Sigmoid colon (tissue), 7 donors: ENCODE measurements around the gene GNAQ. TPM values are rescaled to one million over a fixed set of nuclear protein-coding genes. Genes with fewer than 3 reads are reported as not detected.
"Not testable (repeated sequence)": the region's sequence is repeated elsewhere in the genome, so short reads cannot be mapped to it uniquely, and the experiment has no call there.

Experiments
- DNase-seq: peaks from one replicate; pipeline ENCODE4 v3.0.0-alpha.2; 2019
- H3K27ac ChIP-seq, 4 donors: fragments of 200-600 bp; sonication (generic); one replicate each; pipeline ENCODE4 v1.5.1; 2016 to 2019; ENCODE audit warnings: mild to moderate bottlenecking in 1 of 4
- H3K27me3 ChIP-seq, 3 donors: fragments of 200-600 bp; sonication (generic); one replicate each; pipeline ENCODE4 v1.5.1; 2019; ENCODE audit warnings: mild to moderate bottlenecking in 1 of 3
- H3K36me3 ChIP-seq, 4 donors: fragments of 200-600 bp; sonication (generic); one replicate each; pipeline ENCODE4 v1.5.1; 2016 to 2019
- H3K4me1 ChIP-seq, 4 donors: fragments of 200-600 bp; sonication (generic); one replicate each; pipeline ENCODE4 v1.5.1; 2017 to 2019
- H3K4me3 ChIP-seq, 4 donors: fragments of 200-600 bp; sonication (generic); one replicate each; pipeline ENCODE4 v1.5.1; 2017 to 2019; ENCODE audit warnings: mild to moderate bottlenecking in 2 of 4, moderate library complexity in 1 of 4
- H3K9me3 ChIP-seq, 4 donors: fragments of 200-600 bp in 3 of 4; sonication (generic) in 3 of 4; one replicate each; pipeline versions ENCODE4 v1.5.1 to v1.6.1; 2013 to 2019
- EP300 ChIP-seq, 4 donors: sonication (generic); formaldehyde crosslinking; IDR thresholded peaks; one replicate each; pipeline ENCODE4 v1.6.1; 2017; ENCODE audit warnings: antibody characterized with exemption in 4 of 4
- POLR2A ChIP-seq, 2 donors: fragments of 450-650 bp; IDR thresholded peaks; one replicate each; pipeline ENCODE4 v1.6.1; 2016; ENCODE audit warnings: antibody characterized with exemption in 2 of 2, mild to moderate bottlenecking in 2 of 2, moderate library complexity in 2 of 2
- POLR2AphosphoS5 ChIP-seq, 4 donors: sonication (generic); formaldehyde crosslinking; IDR thresholded peaks; one replicate each; pipeline ENCODE4 v1.6.1; 2017; ENCODE audit warnings: antibody characterized with exemption in 4 of 4
- WGBS, 2 donors: extraction: QIAGEN DNeasy Blood & Tissue Kit; methylation state at CpG; one replicate each; pipeline ENCODE4 v1.1.7; 2013; 5-methylcytosine and 5-hydroxymethylcytosine counted together
- intact Hi-C: fragments of 100-400 bp; cut with DNase I; formaldehyde crosslinking; loops from one replicate; pipeline ENCODE4 v1.15.1; 2023
- polyA plus RNA-seq, 3 donors: library from polyadenylated mRNA; stranded (reverse); fragments of 200-250 nt; gene quantifications; one replicate each; pipeline ENCODE4 v1.2.3, GENCODE V29; 2013
- total RNA-seq, 4 donors: library from RNA; depleted of rRNA; stranded (reverse); fragments of >200 nt; gene quantifications; one replicate each; pipeline ENCODE4 v1.1.0, GENCODE V29; 2016
- TF ChIP-seq, protein P1 (sequence below), 4 experiments: fragments of 450-650 bp in 3 of 4; fragments of 200-600 bp in 1 of 4; IDR thresholded peaks; one replicate each; pipeline ENCODE4 v1.5.1; 2016 to 2019; ENCODE audit warnings: antibody characterized with exemption in 4 of 4, mild to moderate bottlenecking in 3 of 4, moderate library complexity in 2 of 4
- donor health status: healthy with polysubstance abuse.
- donor health status: Bipolar disorder and iron deficiency.
- donor health status: healthy.

GNAQ gene
- total and polyA plus RNA-seq, 7 donors: 21.6 to 79.2 (median 49.5) TPM

DNA sequence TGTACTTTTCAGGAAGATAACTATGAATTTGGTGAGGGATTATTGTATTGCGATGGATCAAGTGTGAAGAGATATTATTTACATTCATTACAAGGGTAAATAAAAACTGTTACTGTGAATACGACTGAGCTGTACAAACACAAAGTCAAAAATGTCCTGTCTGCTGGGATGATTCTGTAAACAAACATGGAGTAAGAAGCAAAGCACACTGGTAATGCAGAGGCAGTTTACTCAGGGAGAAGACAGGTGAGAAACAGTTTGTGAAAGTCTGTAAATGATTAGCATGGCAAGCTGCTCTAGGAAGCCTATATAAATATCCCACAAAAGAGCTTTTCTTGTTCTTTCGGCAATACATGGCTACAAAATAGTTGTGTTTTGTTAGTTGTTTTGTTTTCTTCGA is 268.0 kb downstream of the GNAQ start:
- H3K9me3 ChIP-seq: no peaks in the 10 kb centered on the region
- H3K27me3 ChIP-seq: no peaks in the 10 kb centered on the region
- 12 to 64% methylated on average over 4 of the region's 4 CpGs for WGBS, 2 donors
- no peak for DNase-seq
- no peak overlapping the region for H3K27ac ChIP-seq
- intact Hi-C loops: no loop called here
- no peak overlapping the region for H3K4me3 ChIP-seq
- TF ChIP-seq POLR2A (IDR thresholded peaks at IDR 0.05) (no peak), POLR2AphosphoS5 (IDR thresholded peaks at IDR 0.05) (no peak), EP300 (IDR thresholded peaks at IDR 0.05) (no peak)
- TF ChIP-seq, protein P1, sequence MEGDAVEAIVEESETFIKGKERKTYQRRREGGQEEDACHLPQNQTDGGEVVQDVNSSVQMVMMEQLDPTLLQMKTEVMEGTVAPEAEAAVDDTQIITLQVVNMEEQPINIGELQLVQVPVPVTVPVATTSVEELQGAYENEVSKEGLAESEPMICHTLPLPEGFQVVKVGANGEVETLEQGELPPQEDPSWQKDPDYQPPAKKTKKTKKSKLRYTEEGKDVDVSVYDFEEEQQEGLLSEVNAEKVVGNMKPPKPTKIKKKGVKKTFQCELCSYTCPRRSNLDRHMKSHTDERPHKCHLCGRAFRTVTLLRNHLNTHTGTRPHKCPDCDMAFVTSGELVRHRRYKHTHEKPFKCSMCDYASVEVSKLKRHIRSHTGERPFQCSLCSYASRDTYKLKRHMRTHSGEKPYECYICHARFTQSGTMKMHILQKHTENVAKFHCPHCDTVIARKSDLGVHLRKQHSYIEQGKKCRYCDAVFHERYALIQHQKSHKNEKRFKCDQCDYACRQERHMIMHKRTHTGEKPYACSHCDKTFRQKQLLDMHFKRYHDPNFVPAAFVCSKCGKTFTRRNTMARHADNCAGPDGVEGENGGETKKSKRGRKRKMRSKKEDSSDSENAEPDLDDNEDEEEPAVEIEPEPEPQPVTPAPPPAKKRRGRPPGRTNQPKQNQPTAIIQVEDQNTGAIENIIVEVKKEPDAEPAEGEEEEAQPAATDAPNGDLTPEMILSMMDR (IDR thresholded peaks at IDR 0.05): no peak
- H3K4me1 ChIP-seq: peaks cover 0 to 8% (median under 1%) of the 10 kb centered on the region in 4 donors
- no peaks in the 10 kb centered on the region for H3K36me3 ChIP-seq

DNA sequence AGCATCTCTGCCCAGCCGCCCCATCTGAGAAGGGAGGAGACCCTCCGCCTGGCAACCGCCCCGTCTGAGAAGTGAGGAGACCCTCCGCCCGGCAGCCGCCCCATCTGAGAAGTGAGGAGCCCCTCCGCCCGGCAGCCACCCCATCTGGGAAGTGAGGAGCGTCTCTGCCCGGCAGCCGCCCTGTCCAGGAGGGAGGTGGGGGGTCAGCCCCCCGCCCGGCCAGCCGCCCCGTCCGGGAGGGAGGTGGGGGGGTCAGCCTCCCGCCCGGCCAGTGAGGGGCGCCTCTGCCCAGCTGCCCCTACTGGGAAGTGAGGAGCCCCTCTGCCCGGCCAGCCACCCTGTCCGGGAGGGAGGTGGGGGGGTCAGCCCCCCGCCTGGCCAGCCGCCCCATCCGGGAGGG is 270.7 kb downstream of the GNAQ start:
- 96 to 98% methylated on average over 20 of the region's 25 CpGs for WGBS, 2 donors
- H3K27me3 ChIP-seq, H3K9me3 ChIP-seq, H3K4me1 ChIP-seq, H3K36me3 ChIP-seq, DNase-seq, H3K4me3 ChIP-seq, H3K27ac ChIP-seq, intact Hi-C loops: not testable (repeated sequence)

DNA sequence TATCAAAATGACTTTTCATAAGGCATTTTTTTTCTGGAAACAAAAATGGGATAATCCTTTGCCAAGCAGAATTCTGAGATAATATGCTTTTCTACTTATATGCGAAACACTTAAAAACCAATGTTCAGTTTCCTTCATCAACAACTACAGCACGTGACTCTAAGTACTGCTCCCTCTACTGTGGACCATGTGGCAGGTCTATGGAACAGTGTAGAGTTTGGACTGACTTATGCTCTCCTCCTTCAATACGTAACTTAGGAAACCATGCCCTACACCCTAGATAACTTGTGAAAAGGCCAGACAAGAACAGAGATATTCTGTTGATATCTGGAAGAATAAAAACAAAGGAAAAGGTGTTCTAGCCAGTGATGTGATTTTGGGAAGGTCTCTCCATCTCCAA is 272.2 kb downstream of the GNAQ start:
- H3K27me3 ChIP-seq: no peaks in the 10 kb centered on the region

DNA sequence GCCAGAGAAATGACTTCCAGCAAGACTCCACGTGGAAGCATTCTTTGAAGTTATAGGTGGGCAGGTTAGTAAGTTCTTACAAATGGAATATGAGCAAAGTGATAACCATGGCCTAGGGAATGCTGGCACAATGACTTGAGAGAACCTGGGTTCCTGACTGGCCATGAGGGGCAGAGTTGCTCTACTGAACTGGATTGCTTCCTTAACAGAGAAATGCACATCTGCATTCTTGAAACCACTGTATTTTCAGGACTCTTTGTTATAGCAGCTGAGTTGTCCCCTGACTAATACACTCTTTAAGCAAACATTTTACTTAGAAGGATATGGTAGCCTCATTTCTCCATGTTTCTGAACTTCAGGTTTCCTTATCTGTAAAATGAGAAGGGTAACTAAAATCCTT is 275.2 kb downstream of the GNAQ start:
- Histone ChIP-seq H3K9me3 (no peaks in the 10 kb centered on the region), H3K27me3 (no peaks in the 10 kb centered on the region), H3K27ac (no peak overlapping the region), H3K4me3 (no peak overlapping the region), H3K4me1 (peaks cover 0 to 17% (median 8%) of the 10 kb centered on the region in 4 donors), H3K36me3 (no peaks in the 10 kb centered on the region)
- intact Hi-C loops: no loop called here
- no peak for DNase-seq
- WGBS, 2 donors: 83 to 93% methylated on average over 1 of the region's 1 CpG
- no peak for TF ChIP-seq EP300 (IDR thresholded peaks at IDR 0.05)
- TF ChIP-seq POLR2AphosphoS5 (IDR thresholded peaks at IDR 0.05): no peak
- TF ChIP-seq, protein P1 (IDR thresholded peaks at IDR 0.05): no peak
- no peak for TF ChIP-seq POLR2A (IDR thresholded peaks at IDR 0.05)

More for the DNA sequence above, 272.2 kb downstream of the GNAQ start:
- DNase-seq: no peak
- H3K4me1 ChIP-seq: no peaks in the 10 kb centered on the region
- no peaks in the 10 kb centered on the region for H3K36me3 ChIP-seq
- WGBS, 2 donors: 93% methylated on average over 3 of the region's 3 CpGs
- no peak overlapping the region for H3K4me3 ChIP-seq
- no peak for TF ChIP-seq POLR2AphosphoS5 (IDR thresholded peaks at IDR 0.05)
- TF ChIP-seq, protein P1 (IDR thresholded peaks at IDR 0.05): no peak
- no peak for TF ChIP-seq POLR2A (IDR thresholded peaks at IDR 0.05)
- H3K27ac ChIP-seq: no peak overlapping the region
- H3K9me3 ChIP-seq: no peaks in the 10 kb centered on the region
- intact Hi-C loops: no loop called here

DNA sequence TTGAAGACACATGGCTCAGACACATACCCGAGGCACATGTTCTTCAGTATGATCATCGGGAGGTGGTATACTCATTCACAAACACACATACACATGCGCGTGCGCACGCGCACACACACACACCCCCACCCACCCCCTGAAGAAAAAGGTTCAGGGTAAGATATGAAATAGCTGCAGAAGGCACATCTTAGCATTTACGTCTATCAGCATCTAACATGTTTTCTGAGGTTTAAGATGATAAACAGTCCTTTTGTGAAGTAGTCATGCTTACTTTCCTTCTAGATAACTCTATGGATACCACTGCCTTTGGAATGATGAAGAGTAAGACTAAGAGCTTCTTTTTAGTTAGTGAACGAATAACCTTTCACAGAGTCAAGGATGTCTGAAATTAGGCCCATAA is 278.4 kb downstream of the GNAQ start:
- DNase-seq: no peak
- Histone ChIP-seq H3K4me3 (no peak overlapping the region), H3K36me3 (no peaks in the 10 kb centered on the region), H3K27ac (peak overlapping the region in 2 of 4 donors; percentile 62 to 66), H3K9me3 (no peaks in the 10 kb centered on the region), H3K27me3 (no peaks in the 10 kb centered on the region), H3K4me1 (peaks cover 0 to 50% (median 39%) of the 10 kb centered on the region in 4 donors)
- WGBS, 2 donors: 93 to 95% methylated on average over 9 of the region's 9 CpGs
- TF ChIP-seq POLR2A (IDR thresholded peaks at IDR 0.05): no peak
- TF ChIP-seq, protein P1 (IDR thresholded peaks at IDR 0.05): no peak
- TF ChIP-seq EP300 (IDR thresholded peaks at IDR 0.05): no peak
- TF ChIP-seq POLR2AphosphoS5 (IDR thresholded peaks at IDR 0.05): no peak
- intact Hi-C loops: loop anchor here (2.0 to 5.0 kb wide), 2 partner anchors 101 to 296 kb away; no protein-coding TSS in a partner anchor
